Fibroblast of mammary gland (primary cell): ENCODE data around the gene SMAD7.

Source experiments
- DNase-seq: peaks from one replicate; pipeline ENCODE4 v3.0.0-alpha.2; 2010; ENCODE audit warnings: low read depth
- H3K4me3 ChIP-seq: 2 replicates; pipeline ENCODE4 v1.5.1; 2011; ENCODE audit warnings: low read depth, mild to moderate bottlenecking, low read length, moderate library complexity; ENCODE audit not compliant: control insufficient read depth
- CTCF ChIP-seq: conservative IDR thresholded peaks from 2 replicates; pipeline ENCODE4 v1.5.1; 2011; ENCODE audit warnings: low read depth, low read length, inconsistent platforms; ENCODE audit not compliant: control insufficient read depth, insufficient read depth

The SMAD7 gene

DNA sequence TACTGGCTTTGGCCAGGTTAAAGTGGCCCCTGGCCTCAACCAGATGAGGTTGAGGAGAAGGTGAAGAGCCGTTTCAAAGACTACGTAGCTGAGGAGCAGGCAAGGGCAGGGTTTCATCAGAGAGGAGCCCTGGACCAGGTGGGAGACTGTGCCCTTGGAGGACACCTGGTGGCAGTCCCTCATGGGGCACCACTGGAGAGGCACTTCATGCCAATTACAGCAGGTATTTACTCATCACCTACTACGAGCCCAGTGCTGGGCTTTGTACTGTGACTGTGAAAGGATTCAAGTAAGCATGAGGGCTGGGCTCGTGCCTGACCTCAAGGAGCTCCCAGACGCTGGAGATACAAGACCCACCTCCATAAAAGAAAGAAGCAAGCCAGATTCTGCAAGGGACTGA is 37.6 kb downstream of the SMAD7 start:
- DNase-seq, result no peak
- TF ChIP-seq CTCF, result no peak

DNA sequence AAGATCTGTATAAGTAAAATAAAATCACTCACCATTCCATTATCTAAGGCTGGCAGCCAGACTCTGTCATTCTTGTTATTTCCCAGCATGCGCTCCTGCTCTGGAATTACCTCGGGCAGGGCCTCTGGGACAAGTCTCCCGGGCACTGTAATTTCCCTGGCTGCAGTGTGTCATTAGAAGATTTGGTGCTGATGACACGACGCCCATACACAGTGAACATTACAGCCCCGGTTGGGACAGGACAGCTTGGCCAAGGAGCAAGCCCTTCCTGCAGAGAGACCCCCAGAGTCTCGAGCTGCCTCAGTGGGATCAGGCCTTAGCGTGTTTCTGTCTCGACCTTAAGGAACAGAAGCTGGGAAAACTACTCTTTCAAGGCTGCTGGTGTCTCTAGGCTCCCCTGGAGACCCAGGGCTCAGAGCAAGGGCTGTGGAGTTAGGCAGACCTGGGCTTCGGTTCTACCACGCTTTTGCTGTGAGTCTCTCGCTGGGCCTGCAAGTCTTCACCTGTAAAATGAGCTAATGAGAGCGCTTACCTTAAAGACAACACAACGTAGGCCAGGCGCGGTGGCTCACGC is 39.7 kb downstream of the SMAD7 start:
- no peak for TF ChIP-seq CTCF
- H3K4me3 ChIP-seq, result no peak overlapping the region
- DNase-seq, result no peak

More for the DNA sequence above, 37.6 kb downstream of the SMAD7 start:
- no peak overlapping the region for H3K4me3 ChIP-seq

DNA sequence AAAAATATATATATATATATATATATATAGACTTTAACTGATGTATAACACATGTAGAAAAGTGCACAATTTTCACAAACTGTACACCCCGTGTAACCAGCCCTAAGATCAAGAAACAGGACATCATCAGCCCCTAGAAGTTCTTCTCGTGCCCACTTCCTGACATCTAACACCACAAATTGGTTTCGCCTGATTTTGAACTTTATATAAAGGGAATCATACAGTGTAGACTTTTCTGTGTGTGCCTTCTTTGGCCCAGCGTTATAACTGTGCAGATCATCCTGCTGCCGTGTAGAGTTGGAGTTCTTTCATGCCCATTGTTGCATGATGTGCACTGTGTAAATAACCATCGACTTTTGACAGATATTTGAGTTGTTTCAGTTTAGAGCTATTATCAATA is 41.0 kb downstream of the SMAD7 start:
- DNase-seq, result no peak
- TF ChIP-seq CTCF, result no peak
- no peak overlapping the region for H3K4me3 ChIP-seq

- TF ChIP-seq CTCF, result no peak
- DNase-seq, result no peak
- no peak overlapping the region for H3K4me3 ChIP-seq
Observed at GRCh38 chr18:48908916-48909315, 41.8 kb downstream of the SMAD7 start.

- no peak overlapping the region for H3K4me3 ChIP-seq
- DNase-seq, result peak; percentile 54
- TF ChIP-seq CTCF, result no peak
Observed at GRCh38 chr18:48905513-48905912, 45.3 kb downstream of the SMAD7 start.

DNA sequence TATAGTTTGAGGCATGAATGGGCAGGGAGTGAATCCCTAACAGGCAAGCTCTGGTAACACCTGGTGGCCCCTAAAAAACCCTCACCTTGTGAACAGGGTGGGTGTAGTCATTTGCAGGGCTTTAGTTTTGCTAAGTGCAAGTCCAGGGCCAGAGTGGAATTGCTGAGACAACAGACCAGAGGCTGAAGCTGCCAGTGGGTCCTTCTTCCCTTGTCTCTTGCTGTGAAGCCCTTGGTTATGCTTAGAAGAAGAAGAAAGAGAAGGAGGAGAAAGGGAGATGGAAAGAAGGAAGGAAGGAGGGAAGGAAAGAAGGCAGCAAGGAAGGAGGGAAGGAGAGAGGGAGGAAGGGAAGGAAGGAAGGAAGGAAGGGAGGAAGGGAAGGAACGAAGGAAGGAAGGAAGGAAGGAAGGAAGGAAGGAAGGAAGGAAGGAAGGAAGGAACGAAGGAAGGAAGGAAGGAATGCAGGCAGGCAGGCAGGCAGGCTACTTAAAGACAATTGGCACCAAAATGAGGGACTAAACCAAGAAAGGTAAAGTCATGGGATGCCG is 45.8 kb downstream of the SMAD7 start:
- no peak for TF ChIP-seq CTCF
- DNase-seq, result no peak
- no peak overlapping the region for H3K4me3 ChIP-seq

- no peak overlapping the region for H3K4me3 ChIP-seq
- no peak for TF ChIP-seq CTCF
- no peak for DNase-seq
Observed at GRCh38 chr18:48904091-48904490, 46.7 kb downstream of the SMAD7 start.
